NT2/D1 (cell line): Measurements from ENCODE around the gene LRRK1.

Experiments
- SUZ12 ChIP-seq: IDR thresholded peaks from 2 replicates; pipeline ENCODE4 v1.6.1; 2011; ENCODE audit not compliant: insufficient read length, insufficient read depth; ENCODE audit errors: extremely low read depth
- YY1 ChIP-seq: IDR thresholded peaks from 2 replicates; pipeline ENCODE4 v1.6.1; 2011; ENCODE audit not compliant: insufficient read length, insufficient read depth
- ZNF274 ChIP-seq: IDR thresholded peaks from 2 replicates; pipeline ENCODE4 v1.6.1; 2011; ENCODE audit warnings: mild to moderate bottlenecking, low read depth, low read length

DNA sequence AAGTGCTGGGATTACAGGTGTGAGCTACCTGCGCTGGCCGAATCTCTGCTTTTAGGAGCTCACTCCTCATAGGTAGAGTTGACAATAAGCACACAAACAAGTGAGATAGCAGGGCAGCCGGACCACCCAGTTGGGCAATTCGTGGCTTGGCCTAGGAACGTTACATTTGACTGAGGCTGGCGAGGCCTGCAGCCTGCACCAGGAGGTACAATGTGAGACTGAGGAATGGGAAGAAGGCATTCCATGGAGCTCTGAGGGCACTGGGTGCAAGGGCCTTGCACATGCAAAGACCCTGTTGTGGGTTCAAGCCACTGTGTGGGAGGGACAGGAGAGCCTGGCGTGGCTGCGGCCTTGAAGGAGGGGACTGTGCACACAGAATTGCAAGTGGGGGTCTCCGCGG is 152.5 kb downstream of the LRRK1 start:
- no peak for TF ChIP-seq YY1
- TF ChIP-seq SUZ12: no peak
- no peak for TF ChIP-seq ZNF274
